Activated CD4-positive, alpha-beta T cell treated with anti-CD3 and anti-CD28 coated beads, Interleukin-10, Interleukin-2, amounts not matched to agents 100 ng/mL and 50 ng/mL, durations not matched to agents 16 hours and 8 hours (primary cell): ENCODE measurements around the gene ARID3B.
"Not testable (repeated sequence)": the region's sequence is repeated elsewhere in the genome, so short reads cannot be mapped to it uniquely, and the experiment has no call there.

Source experiments
- DNase-seq: peaks from one replicate; pipeline ENCODE4 v3.0.0-alpha.2; 2020

The ARID3B gene

GRCh38 chr15:74535388-74536084 lies 5.5 kb upstream of the ARID3B start:
- DNase-seq = no peak

GRCh38 chr15:74537736-74538135 lies 3.3 kb upstream of the ARID3B start:
- no peak for DNase-seq

- not testable (repeated sequence) for DNase-seq
These were observed 1.5 kb upstream of the ARID3B start for GRCh38 chr15:74539521-74539920.

- peak; percentile 16 for DNase-seq
These were observed 759 bp upstream of the ARID3B start for GRCh38 chr15:74540161-74540760.

- peak; percentile 95 for DNase-seq
These were observed 610 bp downstream of the ARID3B start for GRCh38 chr15:74541494-74542165.

GRCh38 chr15:74542166-74543042 lies 1.4 kb downstream of the ARID3B start:
- peak; percentile 2 for DNase-seq

- no peak for DNase-seq
These were observed 2.0 kb downstream of the ARID3B start for GRCh38 chr15:74543043-74543422.

- DNase-seq = peak; percentile 72
These were observed 2.6 kb downstream of the ARID3B start for GRCh38 chr15:74543583-74543982.

GRCh38 chr15:74545086-74545485 lies 4.1 kb downstream of the ARID3B start:
- DNase-seq = peak; percentile 50

GRCh38 chr15:74545776-74546656 lies 5.0 kb downstream of the ARID3B start:
- peak; percentile 91 for DNase-seq

- DNase-seq = no peak
These were observed 6.6 kb downstream of the ARID3B start for GRCh38 chr15:74547616-74548015.

GRCh38 chr15:74548241-74548640 lies 7.2 kb downstream of the ARID3B start:
- DNase-seq = no peak

- DNase-seq = no peak
These were observed 8.8 kb downstream of the ARID3B start for GRCh38 chr15:74549816-74550215.

- no peak for DNase-seq
These were observed 10.7 kb downstream of the ARID3B start for GRCh38 chr15:74551714-74552113.

- DNase-seq = peak; percentile 69
These were observed 11.9 kb downstream of the ARID3B start for GRCh38 chr15:74552773-74553441.

- no peak for DNase-seq
These were observed 14.2 kb downstream of the ARID3B start for GRCh38 chr15:74555192-74555591.

- no peak for DNase-seq
These were observed 17.7 kb downstream of the ARID3B start for GRCh38 chr15:74558706-74559105.

GRCh38 chr15:74563442-74563841 lies 22.4 kb downstream of the ARID3B start:
- no peak for DNase-seq

- DNase-seq = no peak
These were observed 23.2 kb downstream of the ARID3B start for GRCh38 chr15:74564182-74564581.

- DNase-seq = no peak
These were observed 24.5 kb downstream of the ARID3B start for GRCh38 chr15:74565381-74566085.

GRCh38 chr15:74568594-74568993 lies 27.6 kb downstream of the ARID3B start:
- DNase-seq = no peak
